Gastrocnemius medialis (tissue), 4 donors: ENCODE results near the gene RXFP2. TPM values are rescaled to one million over a fixed set of nuclear protein-coding genes. Genes with fewer than 3 reads are reported as not detected.

Experiments
- ATAC-seq, 2 donors: fragments of 150-250 bp; one replicate each; pipeline ENCODE4 v1.9.1; 2016
- DNase-seq, 2 donors: peaks; one replicate each; pipeline ENCODE4 v3.0.0-alpha.2; 2019
- H3K27ac ChIP-seq, 4 donors: fragments of 200-600 bp; sonication (generic); 1 replicate in 1 of 4; 2 replicates in 3 of 4; pipeline ENCODE4 v1.5.1; 2016 to 2018; ENCODE audit warnings: mild to moderate bottlenecking in 2 of 4, moderate library complexity in 1 of 4
- H3K27me3 ChIP-seq, 3 donors: fragments of 200-600 bp; sonication (generic) in 2 of 3; 1 replicate in 1 of 3; 2 replicates in 2 of 3; pipeline versions ENCODE4 v1.5.1 to v1.6.0; 2016 to 2019; ENCODE audit warnings: mild to moderate bottlenecking in 1 of 3, moderate library complexity in 1 of 3
- H3K36me3 ChIP-seq, 2 donors: fragments of 200-600 bp; sonication (generic) in 1 of 2; one replicate each; pipeline ENCODE4 v1.5.1; 2017 to 2018
- H3K4me1 ChIP-seq, 2 donors: fragments of 200-600 bp; sonication (generic) in 1 of 2; one replicate each; pipeline ENCODE4 v1.5.1; 2016 to 2017; ENCODE audit warnings: mild to moderate bottlenecking in 2 of 2
- H3K4me3 ChIP-seq, 4 donors: fragments of 200-600 bp; sonication (generic) in 3 of 4; 1 replicate in 1 of 4; 2 replicates in 3 of 4; pipeline ENCODE4 v1.5.1; 2016 to 2019; ENCODE audit warnings: mild to moderate bottlenecking in 2 of 4
- H3K9me3 ChIP-seq, 3 donors: fragments of 200-600 bp; sonication (generic) in 2 of 3; 1 replicate in 1 of 3; 2 replicates in 2 of 3; pipeline ENCODE4 v1.5.1; 2016 to 2019
- POLR2A ChIP-seq, 2 donors: fragments of 450-650 bp; IDR thresholded peaks; one replicate each; pipeline ENCODE4 v1.6.1; 2017; ENCODE audit warnings: antibody characterized with exemption in 2 of 2, mild to moderate bottlenecking in 2 of 2, moderate library complexity in 2 of 2
- in situ Hi-C, 4 donors: fragments of 200-750 bp; cut with MboI; loops; one replicate each; pipeline versions ENCODE4 v1.15.0 to v1.8.0; 2017; ENCODE audit warnings: low sequenced_read_pairs in 4 of 4
- intact Hi-C: fragments of 100-400 bp; cut with DNase I; formaldehyde crosslinking; loops from one replicate; pipeline ENCODE4 v1.15.1; 2023; ENCODE audit warnings: low total_unique reads
- total RNA-seq, 4 donors: library from RNA; depleted of rRNA; stranded (reverse); fragments of >200 nt; gene quantifications; one replicate each; pipeline versions ENCODE4 v1.1.0 to v1.2.3, GENCODE V29; 2016
- TF ChIP-seq, protein P1 (sequence below), 5 experiments: fragments of 450-650 bp in 3 of 5; fragments of 200-600 bp in 2 of 5; sonication (generic) in 2 of 5; IDR thresholded peaks in 4 of 5; conservative IDR thresholded peaks in 1 of 5; 1 replicate in 4 of 5; 2 replicates in 1 of 5; pipeline ENCODE4 v1.5.1; 2016 to 2019; ENCODE audit warnings: antibody characterized with exemption in 5 of 5, mild to moderate bottlenecking in 3 of 5, moderate library complexity in 3 of 5

The RXFP2 gene
- total RNA-seq, 4 donors from 2014 or later, result 0.27 to 0.42 TPM; not detected in 2

DNA sequence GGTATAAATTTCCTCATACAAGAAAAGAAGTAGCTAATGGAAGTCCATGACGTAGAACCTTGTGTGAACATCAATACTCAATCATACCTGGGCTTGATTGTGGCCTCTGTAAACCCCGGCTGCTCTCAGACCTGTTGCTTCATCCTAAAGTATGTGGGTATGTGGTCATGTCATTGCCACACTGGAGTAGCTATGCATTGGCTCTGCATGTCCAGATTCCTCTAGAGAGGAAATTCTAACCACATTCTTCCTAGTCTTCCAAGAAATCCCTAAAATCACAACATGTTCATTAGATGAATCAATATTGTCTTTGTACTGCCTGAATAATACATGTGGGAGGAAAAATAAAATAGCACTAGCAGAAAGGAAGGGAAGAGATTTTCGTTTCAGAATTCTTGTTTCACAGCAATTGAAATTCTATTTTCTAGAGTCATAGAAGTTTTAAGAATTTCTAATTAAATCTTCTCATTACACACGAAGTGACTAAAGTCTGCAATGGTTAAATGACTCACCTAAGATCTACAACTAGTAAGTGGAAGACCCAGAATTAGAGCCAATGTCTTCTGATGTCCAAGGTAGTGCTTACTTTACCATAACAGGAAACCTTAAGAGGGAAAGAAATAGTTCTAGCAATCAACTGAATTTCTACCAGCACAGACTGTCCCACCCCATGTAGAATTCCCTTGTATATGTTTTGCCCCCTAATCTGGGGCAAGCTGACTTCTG, 28.0 kb downstream of the RXFP2 start:
- Histone ChIP-seq H3K4me1 (no peaks in the 10 kb centered on the region), H3K27me3 (no peaks in the 10 kb centered on the region), H3K36me3 (no peaks in the 10 kb centered on the region), H3K4me3 (no peak overlapping the region), H3K27ac (peak overlapping the region in 2 of 4 donors; percentile 18 to 53), H3K9me3 (no peaks in the 10 kb centered on the region)
- intact Hi-C loops, result no loop called here
- peak; percentile 50 to 69 for ATAC-seq
- TF ChIP-seq, protein P1, sequence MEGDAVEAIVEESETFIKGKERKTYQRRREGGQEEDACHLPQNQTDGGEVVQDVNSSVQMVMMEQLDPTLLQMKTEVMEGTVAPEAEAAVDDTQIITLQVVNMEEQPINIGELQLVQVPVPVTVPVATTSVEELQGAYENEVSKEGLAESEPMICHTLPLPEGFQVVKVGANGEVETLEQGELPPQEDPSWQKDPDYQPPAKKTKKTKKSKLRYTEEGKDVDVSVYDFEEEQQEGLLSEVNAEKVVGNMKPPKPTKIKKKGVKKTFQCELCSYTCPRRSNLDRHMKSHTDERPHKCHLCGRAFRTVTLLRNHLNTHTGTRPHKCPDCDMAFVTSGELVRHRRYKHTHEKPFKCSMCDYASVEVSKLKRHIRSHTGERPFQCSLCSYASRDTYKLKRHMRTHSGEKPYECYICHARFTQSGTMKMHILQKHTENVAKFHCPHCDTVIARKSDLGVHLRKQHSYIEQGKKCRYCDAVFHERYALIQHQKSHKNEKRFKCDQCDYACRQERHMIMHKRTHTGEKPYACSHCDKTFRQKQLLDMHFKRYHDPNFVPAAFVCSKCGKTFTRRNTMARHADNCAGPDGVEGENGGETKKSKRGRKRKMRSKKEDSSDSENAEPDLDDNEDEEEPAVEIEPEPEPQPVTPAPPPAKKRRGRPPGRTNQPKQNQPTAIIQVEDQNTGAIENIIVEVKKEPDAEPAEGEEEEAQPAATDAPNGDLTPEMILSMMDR (IDR thresholded peaks at IDR 0.05 in 4 of 5, conservative IDR thresholded peaks at IDR 0.05 in 1 of 5), result no peak
- no peak for TF ChIP-seq POLR2A (IDR thresholded peaks at IDR 0.05)
- in situ Hi-C loops, result no loop called here
- DNase-seq, result peak in 1 of 2 donors; percentile 36

- TF ChIP-seq POLR2A (IDR thresholded peaks at IDR 0.05), result no peak
- TF ChIP-seq, protein P1 (IDR thresholded peaks at IDR 0.05 in 4 of 5, conservative IDR thresholded peaks at IDR 0.05 in 1 of 5), result no peak
- no peaks in the 10 kb centered on the region for H3K9me3 ChIP-seq
- H3K4me3 ChIP-seq, result no peak overlapping the region
- H3K27me3 ChIP-seq, result no peaks in the 10 kb centered on the region
- ATAC-seq (no peak), DNase-seq (no peak)
- peak overlapping the region in 1 of 4 donors; percentile 53 for H3K27ac ChIP-seq
- H3K4me1 ChIP-seq, result no peaks in the 10 kb centered on the region
- H3K36me3 ChIP-seq, result no peaks in the 10 kb centered on the region
- intact Hi-C loops (no loop called here), in situ Hi-C loops (no loop called here)
Measured at GRCh38 chr13:31768351-31768750, 29.0 kb downstream of the RXFP2 start.

GRCh38 chr13:31769575-31769974, 30.2 kb downstream of the RXFP2 start:
- Histone ChIP-seq H3K9me3 (no peaks in the 10 kb centered on the region), H3K27me3 (no peaks in the 10 kb centered on the region), H3K27ac (no peak overlapping the region), H3K4me1 (no peaks in the 10 kb centered on the region), H3K4me3 (no peak overlapping the region), H3K36me3 (no peaks in the 10 kb centered on the region)
- TF ChIP-seq POLR2A (IDR thresholded peaks at IDR 0.05), result no peak
- TF ChIP-seq, protein P1 (IDR thresholded peaks at IDR 0.05 in 4 of 5, conservative IDR thresholded peaks at IDR 0.05 in 1 of 5), result no peak
- intact Hi-C loops (no loop called here), in situ Hi-C loops (no loop called here)
- DNase-seq (no peak), ATAC-seq (no peak)

DNA sequence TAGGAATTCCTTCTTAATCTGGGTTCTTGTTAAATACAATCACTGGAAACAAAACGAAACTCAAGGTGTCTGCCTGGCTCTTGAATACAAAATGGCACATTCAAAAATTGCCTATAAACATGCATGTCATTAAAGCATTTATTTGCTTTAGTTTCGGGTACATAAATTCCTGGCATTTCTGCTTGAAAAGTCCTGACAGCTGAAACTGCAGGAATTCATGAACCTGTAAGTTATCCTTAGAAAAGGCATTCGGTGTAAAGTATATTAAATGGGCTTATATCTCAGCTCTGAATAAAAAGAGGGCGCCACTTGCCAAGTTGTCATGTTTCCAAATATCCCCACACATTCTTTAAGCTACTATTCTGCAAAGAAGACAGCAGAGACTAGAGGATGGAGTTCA, 32.9 kb downstream of the RXFP2 start:
- no peak overlapping the region for H3K27ac ChIP-seq
- no peak for DNase-seq
- H3K27me3 ChIP-seq, result no peaks in the 10 kb centered on the region
- intact Hi-C loops, result no loop called here
- TF ChIP-seq, protein P1 (IDR thresholded peaks at IDR 0.05 in 4 of 5, conservative IDR thresholded peaks at IDR 0.05 in 1 of 5), result no peak
- no peak for TF ChIP-seq POLR2A (IDR thresholded peaks at IDR 0.05)
- in situ Hi-C loops, result no loop called here
- H3K4me1 ChIP-seq, result no peaks in the 10 kb centered on the region
- no peaks in the 10 kb centered on the region for H3K36me3 ChIP-seq
- no peaks in the 10 kb centered on the region for H3K9me3 ChIP-seq
- ATAC-seq, result no peak
- H3K4me3 ChIP-seq, result no peak overlapping the region
